T-helper 22 cell (primary cell): ENCODE data around the gene AFF1.
"Not testable (repeated sequence)": the region's sequence is repeated elsewhere in the genome, so short reads cannot be mapped to it uniquely, and the experiment has no call there.

Source experiments
- DNase-seq: peaks from one replicate; pipeline ENCODE4 v3.0.0-alpha.2; 2020; ENCODE audit warnings: low read depth

Gene AFF1

DNA sequence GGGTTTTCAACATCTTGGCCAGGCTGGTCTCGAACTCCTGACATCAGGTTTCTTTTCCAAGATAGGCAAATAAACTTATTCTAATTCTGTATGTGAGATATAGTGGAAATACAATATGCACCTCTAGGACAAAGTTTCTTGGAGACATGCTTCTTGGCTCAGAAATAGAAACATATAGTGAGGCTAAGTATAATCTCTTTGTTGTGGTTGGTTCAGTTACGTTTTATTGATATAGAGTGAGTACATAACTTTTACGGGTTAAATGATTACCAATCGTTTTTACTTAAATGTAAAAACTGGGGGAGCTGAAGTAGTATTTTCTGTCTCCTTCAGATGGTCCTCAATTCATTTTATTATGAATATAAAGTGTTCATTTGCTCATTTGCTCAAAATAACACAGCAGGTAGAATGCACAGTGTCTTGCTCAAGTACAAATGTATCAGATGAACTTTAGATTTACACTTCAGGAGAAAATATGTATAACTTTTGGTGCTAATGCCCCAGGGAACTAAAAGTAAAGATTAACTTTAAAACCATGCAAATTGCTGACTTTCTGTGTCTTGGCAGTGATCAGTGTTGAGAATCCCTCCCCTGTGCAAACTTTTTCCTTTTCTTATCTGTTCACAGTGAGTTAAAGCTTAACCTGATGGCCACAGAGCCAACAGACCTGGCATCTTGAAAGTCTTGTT is 77.6 kb downstream of the AFF1 start:
- DNase-seq, result no peak

DNA sequence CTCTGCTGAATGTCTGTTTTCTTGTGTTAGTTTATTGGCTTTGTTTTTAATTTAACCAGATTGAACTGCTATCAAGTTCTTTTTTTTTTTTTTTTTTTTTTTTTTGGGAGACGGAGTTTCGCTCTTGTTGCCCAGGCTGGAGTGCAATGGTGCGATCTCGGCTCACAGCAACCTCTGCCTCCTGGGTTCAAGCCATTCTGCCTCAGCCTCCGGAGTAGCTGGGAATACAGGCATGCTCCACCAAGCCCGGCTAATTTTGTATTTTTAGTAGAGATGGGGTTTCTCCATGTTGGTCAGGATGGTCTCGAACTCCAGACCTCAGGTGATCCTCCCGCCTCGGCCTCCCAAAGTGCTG is 78.1 kb downstream of the AFF1 start:
- not testable (repeated sequence) for DNase-seq

DNA sequence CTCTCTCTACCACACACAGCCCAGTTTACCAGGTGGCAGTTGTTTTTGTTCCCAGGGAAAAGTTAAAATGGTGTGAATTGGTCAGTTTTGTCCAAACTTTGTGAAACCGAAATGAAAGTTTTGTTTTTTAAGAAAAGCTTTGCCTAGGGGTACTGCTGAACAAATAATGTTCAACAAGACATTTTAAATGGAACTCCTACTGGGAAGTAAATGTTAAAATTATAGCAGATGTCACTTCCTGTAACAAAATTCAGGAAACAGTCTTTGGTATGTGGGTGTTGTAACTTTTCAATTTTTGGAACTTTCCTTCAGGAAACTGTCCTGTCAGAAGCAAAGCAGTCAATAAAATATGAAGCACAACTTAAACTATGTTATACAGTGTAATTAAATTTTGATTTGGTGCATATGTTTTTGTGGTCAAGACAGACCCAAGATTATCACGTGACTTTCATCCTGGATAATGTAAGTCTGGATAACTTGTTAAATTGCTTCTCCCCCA is 79.5 kb downstream of the AFF1 start:
- DNase-seq, result no peak

DNA sequence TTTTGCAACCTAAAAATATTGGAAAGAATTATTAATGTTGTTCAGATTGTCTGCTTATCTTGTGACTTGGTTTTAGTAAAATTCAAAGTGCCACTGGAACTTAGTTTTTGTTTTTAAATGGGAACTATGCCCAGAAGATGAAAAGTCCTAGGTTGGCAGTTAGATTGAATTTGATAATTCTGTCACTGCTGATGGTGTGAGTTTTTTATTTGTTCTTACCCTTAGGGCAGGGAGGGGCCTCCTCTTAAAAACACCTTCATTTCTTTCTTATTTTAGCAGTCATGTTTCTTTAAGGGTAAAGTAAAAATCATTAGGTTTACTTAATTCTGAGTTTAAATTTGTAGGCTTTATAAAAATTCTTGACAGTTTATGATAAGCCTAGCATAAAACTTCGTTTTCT is 80.6 kb downstream of the AFF1 start:
- DNase-seq, result no peak

DNA sequence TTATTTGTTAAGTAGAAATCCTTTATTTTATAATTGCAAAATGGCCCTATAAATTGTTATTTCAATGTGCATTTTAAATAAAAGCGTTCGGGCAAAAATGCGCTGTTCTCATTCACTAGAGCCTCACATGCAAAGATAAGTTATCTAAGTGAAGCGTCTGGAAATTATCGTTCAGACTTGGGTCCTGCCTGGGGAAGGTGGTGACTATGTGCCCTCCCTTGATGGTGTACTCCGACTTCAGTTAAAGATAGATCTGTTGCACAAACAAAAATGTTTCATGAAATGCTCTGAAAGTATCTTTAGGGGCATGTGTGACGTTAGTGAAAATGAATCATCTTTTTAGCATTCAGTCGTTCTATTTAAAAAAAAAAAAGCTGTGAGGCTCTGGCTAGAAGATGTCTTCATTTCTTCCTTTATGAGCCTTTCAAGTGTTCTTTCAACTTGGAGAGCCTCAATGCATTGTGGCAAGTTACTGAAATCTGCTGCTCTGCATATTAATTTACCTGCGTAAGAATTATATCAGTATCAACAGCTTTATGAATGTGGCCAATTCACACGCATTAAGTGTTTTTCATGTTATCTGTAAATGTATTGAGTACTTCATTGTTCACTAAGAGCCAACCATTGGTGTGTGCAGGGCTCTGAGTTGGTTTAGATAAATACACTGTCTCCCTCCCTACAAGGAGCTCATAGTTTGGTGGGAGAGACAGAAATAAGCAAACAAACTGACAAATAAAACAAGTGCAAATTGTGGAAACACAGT is 83.0 kb downstream of the AFF1 start:
- DNase-seq, result no peak

DNA sequence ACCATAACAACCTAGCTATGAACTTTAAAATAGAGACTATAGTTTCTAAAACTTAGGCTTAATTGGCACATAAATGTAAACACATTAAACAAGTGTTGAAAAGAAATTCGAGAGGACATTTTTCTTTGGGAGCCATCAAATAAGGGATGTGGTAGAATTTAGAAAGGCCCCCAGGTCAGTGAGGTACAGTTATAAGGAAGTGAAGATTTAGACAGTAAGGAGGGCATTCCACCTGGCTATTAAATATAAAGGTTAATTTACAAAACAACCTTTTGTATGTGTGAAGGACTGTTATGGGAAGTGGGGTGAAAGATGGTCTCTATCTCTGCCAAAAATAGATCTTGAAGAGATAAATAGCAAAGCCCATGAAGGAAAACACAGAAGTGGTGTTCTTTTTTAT is 83.9 kb downstream of the AFF1 start:
- no peak for DNase-seq

DNA sequence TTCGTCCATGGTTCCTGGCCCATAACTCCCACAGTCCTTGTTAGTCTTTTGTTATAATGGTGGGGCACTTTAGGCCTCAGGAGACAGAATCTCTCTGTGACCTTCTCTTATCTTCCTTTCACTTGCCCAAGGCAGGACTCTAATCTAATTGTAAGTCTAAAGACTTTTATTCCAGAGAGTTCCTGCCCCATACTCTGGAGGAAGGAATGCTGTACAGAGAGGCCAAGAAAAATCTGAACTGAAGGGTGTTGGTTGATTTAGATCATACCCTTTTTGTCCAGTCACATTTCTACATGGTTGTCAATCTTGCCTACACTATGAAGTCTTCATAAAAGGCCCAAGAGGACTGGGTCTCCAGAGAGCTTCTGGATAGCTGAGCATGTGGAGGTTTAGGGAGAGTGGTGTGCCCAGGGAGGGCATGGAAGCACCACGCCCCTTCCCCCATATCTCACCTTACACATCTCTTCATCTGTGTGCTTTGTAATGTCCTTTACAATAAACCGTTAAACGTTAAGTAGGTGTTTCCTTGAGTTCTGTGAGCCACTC is 84.5 kb downstream of the AFF1 start:
- DNase-seq, result no peak

DNA sequence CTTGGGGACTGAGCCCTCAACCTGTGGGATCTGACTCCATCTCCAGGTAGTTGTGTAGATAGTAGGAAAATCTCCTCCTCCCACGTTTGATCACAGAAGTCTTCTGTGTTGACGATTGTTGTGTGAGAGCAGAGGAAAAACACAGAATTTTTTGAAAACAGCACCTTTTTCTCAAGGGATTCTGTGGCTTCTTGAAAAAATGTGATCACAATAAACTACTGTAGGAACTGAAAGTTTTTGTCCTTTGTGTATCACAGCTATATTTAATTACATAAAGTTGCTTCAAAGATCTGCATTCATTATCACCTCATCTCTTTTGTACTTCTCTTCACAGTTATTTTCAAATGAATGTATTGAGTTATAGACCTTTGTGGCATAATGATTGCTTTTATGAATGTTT is 85.1 kb downstream of the AFF1 start:
- DNase-seq, result no peak

DNA sequence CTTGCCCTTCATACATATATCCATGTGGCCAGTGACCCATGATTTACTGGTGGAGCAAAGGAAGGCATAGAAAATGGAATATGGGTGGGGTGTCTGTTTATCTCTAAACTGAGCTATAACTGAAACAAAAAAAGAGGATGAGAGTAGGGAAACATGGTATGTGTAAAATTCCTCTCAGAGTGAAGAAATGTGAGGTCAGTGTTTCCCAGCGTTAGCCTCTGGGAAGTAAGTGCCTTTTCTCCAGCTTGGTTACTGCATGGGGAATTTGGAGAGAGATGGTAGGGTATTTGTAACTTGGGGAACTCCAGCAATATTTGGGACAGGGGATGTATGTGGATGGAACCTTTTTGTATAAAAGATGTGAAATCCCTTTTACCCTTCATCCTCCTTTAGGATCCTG is 89.4 kb downstream of the AFF1 start:
- no peak for DNase-seq

DNA sequence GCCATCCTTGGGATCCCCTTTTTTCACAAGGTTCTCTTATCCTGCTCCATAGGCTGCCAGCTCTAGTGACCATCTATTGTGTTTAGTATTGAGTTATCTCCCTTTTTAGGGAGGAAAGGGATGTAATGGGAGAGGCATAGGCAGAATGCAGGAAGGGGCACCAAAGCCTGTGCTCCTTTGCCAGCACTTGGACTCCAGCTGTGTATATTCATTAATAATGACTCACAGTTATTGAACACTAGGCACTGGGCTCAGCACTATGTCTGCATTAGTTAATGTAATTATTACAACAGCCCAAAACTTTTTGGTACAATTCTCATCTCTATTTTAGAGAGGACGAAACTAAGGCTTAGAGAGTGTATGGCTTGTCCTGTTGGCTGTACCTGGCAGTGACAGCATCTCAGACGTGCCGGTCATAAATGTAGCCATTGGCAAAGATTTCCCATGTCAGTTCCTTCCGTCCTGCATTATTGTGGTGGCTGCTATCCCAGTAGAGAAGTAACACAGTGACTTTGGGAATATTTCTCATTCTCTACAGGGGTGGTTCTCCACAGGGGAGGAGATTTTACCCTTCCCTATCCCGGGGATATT is 90.3 kb downstream of the AFF1 start:
- DNase-seq, result no peak

DNA sequence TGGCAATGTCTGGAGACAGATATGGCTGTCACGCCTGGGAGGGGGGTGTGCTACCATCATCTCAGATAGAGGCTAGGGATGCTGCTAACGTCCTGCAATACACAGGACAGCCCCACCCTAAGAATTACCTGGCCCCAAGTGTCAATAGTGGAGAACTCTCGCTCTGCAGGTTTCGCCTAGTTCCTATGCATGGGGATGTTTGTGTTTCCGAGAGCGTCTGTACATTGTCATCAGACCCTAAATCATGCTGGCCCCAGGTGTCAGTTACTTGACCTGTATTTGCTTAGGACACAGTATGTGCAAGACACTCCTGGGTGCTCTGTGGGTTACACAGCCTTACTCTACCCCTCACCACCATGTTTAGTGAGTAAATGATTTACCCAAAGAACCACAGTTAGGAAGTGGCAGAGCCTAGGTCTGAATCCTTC is 90.8 kb downstream of the AFF1 start:
- DNase-seq, result no peak

DNA sequence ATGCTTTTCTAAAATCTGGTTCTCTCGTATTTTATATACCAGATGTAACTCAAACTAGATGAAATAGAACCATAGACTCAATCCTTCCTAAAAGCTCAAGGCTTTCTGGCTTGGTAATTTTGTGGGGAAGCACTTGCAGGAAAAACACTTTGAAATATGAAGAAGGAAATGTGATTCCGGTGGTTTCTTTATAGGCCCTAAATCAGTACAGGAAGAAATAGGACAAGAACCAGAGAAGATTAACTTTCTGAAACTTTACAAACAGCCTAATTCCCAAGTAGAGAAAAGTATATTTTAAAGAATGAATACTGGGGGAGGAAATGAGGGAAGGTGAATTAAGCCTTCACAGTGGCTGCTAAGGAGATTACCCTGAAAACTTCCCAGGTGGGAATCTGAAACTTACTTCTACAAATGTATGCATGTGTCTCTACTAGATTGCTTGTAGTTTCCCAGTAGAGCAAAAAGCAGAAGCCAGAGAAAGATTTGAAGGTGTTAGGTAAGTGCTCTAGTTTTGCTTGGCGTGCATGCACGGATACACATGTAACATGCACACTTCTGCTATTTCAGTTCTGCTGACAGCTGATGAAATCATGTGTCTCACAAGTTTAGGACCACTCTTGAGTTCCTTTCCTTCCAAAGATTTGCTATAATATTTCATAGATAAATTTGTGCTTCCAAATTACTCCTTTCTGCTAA is 92.1 kb downstream of the AFF1 start:
- DNase-seq, result no peak

DNA sequence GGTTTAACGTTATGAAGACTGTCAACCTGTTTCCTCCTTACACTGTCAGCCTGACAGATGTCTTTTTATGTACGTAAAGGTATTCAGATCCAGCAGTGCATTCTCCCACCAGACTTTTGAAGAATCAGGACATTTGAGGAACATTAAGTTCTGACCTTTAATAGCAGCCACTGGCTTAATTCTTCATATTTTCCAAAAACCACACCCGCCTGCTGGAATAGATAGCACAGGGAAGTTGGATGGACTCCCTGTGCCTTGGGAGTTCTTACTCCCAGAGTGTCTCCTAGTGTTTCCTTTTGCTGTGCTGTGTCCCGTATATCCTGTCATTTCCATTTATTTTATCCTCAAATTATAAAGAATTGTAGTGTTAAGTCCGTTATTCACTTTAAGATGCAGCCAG is 94.5 kb downstream of the AFF1 start:
- DNase-seq, result no peak

DNA sequence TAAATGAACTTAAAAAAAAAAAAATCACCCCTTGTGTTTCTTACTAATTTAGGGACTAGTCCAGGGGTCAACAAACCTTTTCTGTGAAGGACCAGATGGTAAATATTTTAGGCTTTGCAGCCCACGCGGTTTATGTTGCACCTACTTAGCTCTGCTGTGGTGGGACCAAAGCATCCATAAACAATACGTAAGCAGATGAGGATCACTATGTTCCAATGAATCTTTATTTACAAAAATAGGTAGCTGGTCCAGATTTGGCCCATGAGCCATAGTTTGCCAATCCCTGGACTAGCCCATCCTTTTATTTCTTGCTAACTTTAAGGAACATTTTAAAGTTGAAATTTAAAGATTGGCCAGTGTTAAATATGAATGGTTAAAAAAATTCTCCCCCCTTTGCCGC is 95.3 kb downstream of the AFF1 start:
- no peak for DNase-seq

DNA sequence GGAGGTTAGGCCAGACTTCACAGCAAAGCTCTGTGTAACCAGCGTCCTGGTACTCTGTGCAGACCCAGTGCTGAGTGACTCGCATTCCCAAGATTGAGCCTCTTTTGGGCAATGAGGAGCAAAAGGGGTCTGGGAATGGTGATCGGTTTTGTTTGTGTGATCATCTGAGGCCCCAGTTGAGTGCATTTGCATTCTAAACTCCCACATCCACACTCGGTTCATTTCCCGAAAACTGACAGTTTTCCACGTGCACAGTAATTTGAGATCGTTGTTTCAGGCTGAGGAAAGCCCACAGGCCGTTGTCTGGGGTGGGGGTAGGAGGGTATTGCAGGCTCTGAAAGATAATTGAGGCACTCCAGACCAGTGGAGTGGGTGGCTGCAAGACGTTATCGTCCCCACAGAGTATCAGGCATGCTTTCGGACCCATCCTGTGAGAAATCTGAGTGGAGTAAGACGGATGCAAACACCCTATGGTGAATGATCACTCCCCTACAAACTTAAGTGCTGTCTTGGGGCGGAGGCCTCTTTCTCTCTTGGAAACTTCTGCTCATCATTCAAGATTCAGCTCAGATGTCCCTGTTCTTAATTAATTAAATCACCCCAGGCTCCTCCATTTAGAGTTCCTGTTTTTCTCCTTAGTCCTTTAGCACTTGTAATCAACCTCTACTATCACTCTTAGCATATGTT is 96.1 kb downstream of the AFF1 start:
- DNase-seq, result no peak

DNA sequence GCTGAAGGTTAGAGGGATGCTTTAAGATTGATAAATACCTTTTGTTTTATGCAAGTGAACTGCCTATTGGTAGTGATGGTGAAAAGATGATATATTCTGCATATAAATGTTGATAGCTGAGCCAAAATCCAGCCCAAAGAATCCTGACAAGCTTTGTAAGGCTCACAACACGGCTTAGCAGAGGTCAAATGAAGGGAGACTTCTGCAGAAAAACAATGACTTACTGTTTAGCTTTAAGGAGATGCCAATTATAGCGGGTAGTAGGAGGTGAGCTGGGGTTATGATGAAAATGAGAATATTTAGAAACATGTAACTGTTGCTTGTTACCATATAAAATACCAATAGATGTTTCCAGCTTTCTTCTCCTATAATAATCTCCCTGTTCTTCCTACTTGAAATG is 97.1 kb downstream of the AFF1 start:
- DNase-seq, result no peak

DNA sequence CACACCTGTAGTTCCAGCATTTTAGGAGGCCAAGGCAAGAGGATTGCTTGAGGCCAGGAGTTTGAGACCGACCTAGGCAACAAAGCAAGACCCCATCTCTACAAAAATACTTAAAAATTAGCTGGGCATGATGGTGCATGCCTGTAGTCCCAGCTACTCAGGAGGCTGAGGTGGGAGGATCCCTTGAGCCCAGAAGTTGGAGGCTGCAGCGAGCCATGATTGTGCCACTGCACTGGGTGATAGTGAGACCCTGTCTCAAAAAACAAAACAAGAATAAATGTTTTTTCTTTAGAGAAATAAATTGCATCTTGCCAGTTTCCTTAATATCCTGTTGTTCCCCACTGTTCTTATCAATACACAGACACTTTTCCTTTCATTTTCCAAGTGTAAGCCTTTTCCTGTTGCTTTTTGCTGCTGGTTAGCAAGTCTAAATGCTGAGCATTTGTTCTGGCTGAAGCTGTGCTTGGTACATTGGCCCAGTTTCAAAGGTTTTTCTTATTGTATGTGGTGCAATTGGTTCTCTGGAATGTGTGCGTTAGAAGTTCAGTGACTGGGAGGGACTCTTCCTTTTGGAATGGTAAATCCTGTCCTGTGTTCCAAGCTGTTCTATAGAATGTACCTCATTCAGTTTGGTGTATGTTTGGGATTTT is 98.2 kb downstream of the AFF1 start:
- no peak for DNase-seq

DNA sequence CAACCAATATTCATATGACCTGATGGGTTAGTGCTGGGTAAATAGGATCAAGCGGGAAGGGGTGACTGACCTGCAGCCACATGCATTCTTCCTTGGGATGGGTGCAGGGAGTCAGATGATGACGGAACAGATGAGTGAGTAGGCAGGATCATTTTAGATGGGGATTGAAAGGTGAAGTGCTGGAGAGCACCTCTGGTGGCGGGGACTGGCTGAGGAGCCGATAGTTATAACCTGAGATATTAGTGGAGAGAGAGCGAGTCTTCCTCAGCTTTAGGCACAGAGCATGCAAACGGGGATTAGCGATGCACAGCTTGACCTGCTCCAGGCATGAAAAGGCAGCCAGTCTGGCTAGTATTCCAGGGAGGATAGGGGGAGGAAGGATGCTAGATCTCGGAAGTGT is 99.1 kb downstream of the AFF1 start:
- no peak for DNase-seq

DNA sequence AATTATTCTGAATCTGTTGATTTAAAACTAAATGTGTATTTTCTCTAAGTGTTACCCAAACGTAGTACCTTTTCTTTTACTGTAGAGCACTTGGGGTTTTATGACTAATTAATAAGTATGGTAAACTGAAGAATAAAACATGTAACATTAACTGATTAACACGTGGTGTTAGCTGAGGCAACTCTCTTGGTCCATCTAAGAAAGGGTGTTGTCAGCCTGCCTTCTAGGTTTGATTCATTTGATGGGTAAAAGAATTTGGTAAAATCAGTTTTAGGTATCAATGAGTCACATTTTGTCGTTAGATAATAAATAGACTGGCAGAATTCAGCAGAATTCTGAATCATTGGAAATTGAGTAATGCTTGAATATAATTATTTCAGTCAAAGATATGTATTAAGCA is 99.7 kb downstream of the AFF1 start:
- no peak for DNase-seq

DNA sequence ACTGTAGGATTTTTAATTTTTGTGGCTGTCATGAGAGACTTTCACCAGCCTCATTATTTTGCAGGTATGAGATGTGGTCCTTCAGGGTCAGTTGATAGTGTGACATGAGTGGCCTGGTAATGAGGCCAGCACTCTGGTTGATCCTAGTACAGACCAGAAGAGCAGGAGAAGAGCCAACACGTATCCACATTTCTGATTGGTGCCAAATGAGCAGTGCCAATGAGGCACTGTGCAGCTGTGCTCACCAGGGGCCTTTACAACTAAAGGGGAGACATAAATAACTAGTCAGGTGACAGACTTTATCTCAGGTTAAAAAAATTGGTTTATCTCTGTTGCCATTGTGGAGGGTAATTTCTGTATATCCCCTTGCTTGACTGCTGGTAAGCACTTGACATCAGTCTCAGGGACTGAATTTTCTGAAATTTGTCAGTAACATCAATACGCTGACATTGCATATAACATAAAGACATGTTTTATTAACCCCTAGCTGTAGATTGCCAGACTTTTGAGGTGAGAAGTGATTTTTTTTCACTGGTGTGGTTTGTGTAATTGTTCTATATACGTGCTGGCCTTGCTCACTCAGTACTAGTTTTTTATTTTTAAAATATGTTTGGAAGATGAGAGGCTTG is 101.2 kb downstream of the AFF1 start:
- no peak for DNase-seq

DNA sequence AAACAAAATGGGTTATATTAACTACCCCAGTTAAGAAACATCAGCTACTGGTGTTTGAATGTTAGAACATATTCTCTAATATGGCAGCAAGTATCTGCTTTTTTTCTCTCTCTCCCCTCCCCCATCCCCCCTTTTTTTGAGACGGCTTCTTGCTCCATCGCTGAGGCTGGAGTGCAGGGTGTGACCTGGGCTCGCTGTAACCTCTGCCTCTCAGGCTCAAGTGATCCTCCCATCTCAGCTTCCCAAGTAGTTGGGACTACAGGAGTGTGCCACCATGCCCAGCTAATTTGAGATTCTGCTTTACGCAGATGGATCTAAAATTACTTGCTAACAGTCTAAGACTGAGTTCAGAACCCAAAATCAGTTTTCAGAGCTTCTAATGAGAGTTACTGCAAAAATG is 101.9 kb downstream of the AFF1 start:
- no peak for DNase-seq
